PFSK-1 (cell line): ENCODE results near the gene RNASEH1.

ENCODE experiments used
- FOXP2 ChIP-seq: optimal IDR thresholded peaks from 2 replicates; pipeline ENCODE3; 2011; ENCODE audit warnings: borderline replicate concordance, control low read depth, inconsistent platforms; ENCODE audit not compliant: insufficient read depth; ENCODE audit errors: extremely low read length, extremely low read depth
- POLR2AphosphoS5 ChIP-seq: IDR thresholded peaks from 2 replicates; pipeline ENCODE4 v1.6.1; 2012; ENCODE audit warnings: low read depth, mild to moderate bottlenecking, control low read depth, low read length, moderate library complexity
- REST ChIP-seq, 2 experiments: IDR thresholded peaks; 2 replicates each; pipeline versions ENCODE4 v1.6.1 to v1.8.0; 2011 to 2012; ENCODE audit warnings: low read depth in 2 of 2, low read length in 2 of 2, control low read depth in 1 of 2, inconsistent platforms in 1 of 2, mild to moderate bottlenecking in 1 of 2, moderate library complexity in 1 of 2; ENCODE audit not compliant: insufficient read depth in 1 of 2
- SIN3A ChIP-seq: IDR thresholded peaks from 2 replicates; pipeline ENCODE4 v1.6.1; 2012; ENCODE audit warnings: mild to moderate bottlenecking, low read length, moderate library complexity, borderline replicate concordance; ENCODE audit not compliant: insufficient read depth

GRCh38 chr2:3598197-3598910 lies 40.2 kb upstream of the RNASEH1 start:
- no peak for TF ChIP-seq FOXP2
- no peak for TF ChIP-seq POLR2AphosphoS5
- TF ChIP-seq REST (IDR thresholded peaks at IDR 0.05; ENCODE audit: insufficient read depth in 1 of 2, low read depth in 2 of 2, low read length in 2 of 2), result no peak
- no peak for TF ChIP-seq SIN3A
